ENCODE data around the gene OR2T8.

OR2T8 gene

DNA sequence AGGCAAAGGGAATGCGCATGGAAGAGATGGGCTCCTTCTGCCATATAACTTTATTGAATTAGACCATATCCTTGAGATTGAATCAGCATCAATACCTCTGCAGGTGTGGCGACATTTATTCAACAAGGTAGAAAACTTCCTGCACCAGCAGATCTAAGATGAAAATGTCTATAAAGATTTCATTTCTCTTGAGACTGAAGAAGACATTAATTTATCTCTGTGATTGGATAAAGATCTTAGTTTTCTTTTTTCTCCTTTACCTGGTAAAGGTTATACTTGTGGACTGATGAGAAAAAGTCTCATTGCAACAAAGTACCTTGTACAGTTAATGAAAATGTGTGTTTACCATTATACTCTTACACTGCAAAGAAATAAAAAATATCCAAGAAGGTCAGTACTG, at the start of gene OR2T8:
Gene OR2T8 (plus strand): TSS at position 301 of the 400 bp plus-strand sequence. CDS start 766 bp downstream, outside the sequence.
- no peak for DNase-seq

GRCh38 chr1:247883346-247883745, 36.7 kb upstream of the OR2T8 start:
- no peak for DNase-seq

DNA sequence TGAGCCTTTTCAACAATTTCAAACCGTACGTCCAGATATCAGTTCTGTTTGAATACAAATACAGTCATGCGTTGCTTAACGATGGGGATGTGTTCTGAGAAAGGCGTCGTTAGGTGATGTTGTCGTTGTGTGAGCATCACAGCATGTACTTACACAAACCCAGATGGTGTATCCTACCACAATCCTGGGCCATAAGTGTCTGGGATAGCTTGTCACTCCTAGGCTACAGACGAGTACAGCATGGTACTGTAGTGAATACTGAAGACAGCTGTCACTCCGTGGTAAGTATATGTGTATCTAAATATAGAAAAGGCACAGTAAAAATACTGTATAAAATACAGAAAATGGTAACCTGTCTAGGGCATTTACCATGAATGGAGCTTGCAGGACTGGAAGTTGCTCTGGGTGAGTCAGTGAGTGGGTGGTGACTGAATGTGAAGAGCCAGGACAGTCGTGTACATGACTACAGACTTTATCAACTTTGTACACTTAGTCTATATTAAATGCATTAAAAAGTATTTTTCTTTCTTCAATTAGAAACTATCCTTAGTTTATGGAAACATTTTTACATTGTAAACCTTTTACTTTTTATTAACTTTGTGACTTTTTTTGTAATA, 35.1 kb upstream of the OR2T8 start:
- DNase-seq = no peak

DNA sequence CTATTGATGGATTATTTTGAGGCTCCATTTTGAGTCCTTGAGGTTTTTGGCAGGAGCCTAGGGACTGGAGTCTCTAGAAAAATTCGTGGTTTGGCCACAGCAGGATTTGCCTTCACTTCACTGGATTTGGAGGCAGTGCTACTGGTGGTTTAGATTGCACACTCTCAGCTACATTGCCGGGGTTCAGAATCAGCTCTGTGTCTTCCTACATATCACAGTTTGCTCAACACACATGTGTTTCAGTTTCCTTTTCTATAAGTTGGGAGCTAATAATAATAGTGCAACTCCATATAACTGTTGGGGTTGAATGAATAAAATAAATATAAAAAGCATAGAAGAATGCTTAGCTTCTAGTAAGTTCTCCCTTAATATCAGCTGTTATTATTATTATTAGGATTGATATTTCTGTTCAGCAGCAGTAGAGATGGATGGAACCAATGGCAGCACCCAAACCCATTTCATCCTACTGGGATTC, 24.9 kb upstream of the OR2T8 start, which contains the start of gene OR2W3:
Gene OR2W3 (plus strand): TSS at position 425 of the 475 bp plus-strand sequence. CDS start 0 bp downstream, at position 425.
- DNase-seq = no peak

DNA sequence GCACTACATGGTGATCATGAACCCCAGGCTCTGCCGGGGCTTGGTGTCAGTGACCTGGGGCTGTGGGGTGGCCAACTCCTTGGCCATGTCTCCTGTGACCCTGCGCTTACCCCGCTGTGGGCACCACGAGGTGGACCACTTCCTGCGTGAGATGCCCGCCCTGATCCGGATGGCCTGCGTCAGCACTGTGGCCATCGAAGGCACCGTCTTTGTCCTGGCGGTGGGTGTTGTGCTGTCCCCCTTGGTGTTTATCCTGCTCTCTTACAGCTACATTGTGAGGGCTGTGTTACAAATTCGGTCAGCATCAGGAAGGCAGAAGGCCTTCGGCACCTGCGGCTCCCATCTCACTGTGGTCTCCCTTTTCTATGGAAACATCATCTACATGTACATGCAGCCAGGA, 24.1 kb upstream of the OR2T8 start:
- DNase-seq = no peak

DNA sequence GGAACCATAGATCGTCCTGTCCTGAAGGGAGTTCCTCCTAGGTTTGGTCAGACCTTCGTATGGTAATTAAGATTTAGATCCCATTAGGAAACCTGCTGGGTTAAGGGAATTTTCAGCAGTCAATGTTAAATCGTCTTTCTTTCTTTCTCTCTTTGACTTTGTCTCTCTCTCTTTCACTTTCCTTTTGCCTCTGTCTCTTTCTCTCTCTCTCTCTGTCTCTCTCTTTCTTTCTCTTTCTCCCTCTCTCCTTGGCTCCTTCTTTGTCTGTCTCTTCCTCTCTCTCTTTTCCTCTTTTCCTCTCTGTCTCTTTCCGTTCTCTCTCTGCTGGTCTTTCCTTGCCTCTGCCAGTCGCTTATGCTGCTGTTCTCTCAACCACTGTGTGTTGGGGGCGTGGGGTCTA, 15.9 kb upstream of the OR2T8 start:
- no peak for DNase-seq

DNA sequence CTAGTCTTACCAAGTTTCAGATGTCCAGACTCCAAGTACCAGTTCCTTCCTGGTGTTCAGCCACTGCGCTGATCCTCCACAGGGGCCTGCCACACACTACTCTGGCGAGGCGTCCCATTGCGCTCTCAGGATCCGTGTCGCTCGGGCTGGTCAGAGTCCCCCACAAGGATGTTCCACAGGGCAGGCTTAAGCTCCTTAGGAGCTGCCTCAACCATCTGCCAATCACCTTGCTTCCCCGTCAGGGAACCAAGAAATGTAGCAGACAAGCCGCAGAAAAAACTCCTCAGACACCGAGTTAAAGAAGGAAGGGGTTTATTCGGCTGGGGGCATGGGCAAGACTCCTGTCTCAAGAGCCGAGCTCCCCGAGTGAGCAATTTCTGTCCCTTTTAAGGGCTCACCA, 14.9 kb upstream of the OR2T8 start:
- no peak for DNase-seq

DNA sequence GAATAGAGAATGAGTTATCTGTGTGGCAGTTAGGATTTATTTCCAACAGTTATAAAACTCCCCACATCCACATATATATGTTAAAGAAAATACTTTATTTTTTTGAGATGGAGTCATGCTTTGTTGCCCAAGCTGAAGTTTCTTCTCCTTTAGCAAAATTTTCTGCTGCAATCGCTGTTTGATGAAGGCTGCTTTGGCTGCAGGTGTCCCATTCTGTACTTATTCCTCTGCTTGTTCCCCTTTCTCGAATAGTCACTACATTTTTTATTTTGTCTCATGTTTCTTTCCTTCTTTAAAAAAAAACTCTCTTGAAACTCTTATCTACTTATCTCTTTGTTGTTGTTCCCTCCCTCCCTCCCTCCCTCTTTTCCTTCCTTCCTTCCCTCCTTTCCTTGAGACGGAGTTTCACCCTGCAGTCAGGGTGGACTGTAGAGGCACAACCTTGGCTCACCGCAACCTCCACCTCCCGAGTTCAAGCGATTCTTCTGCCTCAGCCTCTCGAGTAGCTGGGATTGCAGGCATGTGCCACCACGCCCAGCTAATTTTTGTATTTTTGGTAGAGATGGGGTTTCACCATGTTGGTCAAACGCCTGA, 14.0 kb upstream of the OR2T8 start:
- DNase-seq = no peak

GRCh38 chr1:247906504-247907047, 13.5 kb upstream of the OR2T8 start:
- peak; percentile 42 for DNase-seq

GRCh38 chr1:247908766-247909165, 11.3 kb upstream of the OR2T8 start:
- no peak for DNase-seq

GRCh38 chr1:247913786-247914185, 6.3 kb upstream of the OR2T8 start:
- no peak for DNase-seq

GRCh38 chr1:247914941-247915662, 5.0 kb upstream of the OR2T8 start:
- peak; percentile 0 for DNase-seq

- no peak for DNase-seq
These were observed 3.9 kb downstream of the OR2T8 start for GRCh38 chr1:247923941-247924340.

DNA sequence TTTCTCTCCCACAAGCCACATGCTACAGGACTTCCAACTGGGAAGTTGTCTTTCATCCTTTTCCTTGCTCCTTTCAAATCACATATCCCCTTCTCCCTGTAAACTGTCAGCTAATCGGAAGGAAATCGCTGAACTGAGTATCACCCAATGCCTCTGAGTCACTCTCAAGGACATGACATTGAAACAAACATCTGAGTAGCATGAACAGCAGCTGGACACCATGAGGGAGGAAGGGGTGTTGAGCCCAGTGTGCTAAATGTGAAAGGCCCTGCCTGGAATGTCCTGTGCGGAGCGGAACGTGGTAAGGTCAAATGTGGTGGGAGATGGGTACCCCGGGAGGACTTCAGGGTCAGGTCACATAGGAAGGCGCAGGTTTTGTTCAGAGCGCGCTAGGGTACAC, 4.8 kb downstream of the OR2T8 start, which contains the start of gene OR2AJ1:
Gene OR2AJ1 (plus strand): TSS at position 22 of the 400 bp plus-strand sequence. CDS start 8,880 bp downstream, outside the sequence.
- DNase-seq = no peak

DNA sequence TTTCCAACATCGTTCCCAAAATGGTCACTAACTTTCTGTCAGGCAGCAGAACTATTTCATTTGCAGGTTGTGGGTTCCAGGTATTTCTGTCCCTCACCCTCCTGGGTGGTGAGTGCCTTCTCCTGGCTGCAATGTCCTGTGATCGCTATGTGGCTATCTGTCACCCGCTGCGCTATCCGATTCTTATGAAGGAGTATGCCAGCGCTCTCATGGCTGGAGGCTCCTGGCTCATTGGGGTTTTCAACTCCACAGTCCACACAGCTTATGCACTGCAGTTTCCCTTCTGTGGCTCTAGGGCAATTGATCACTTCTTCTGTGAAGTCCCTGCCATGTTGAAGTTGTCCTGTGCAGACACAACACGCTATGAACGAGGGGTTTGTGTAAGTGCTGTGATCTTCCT, 13.9 kb downstream of the OR2T8 start:
- no peak for DNase-seq

DNA sequence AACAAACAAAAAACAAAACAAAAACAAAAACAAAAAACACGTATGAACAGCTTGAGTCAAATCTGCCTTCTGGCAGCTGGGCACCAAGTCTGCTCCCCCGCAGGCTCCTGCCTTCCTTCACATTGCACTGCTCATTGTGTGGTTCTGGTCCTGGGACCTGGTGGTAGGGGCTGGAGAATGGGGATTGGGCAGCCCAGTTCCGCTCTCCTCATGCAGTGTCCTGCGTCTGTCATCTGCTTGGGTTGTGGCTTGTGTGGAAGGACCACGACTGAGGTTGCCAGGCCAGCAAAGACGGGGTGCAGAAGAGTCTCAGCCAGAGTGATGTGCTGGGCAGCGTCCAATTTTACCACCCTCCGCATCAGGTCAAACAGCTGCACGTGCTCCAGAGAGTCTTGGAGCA, 15.7 kb downstream of the OR2T8 start:
- no peak for DNase-seq

- no peak for DNase-seq
These were observed 16.4 kb downstream of the OR2T8 start for GRCh38 chr1:247936415-247936814.

DNA sequence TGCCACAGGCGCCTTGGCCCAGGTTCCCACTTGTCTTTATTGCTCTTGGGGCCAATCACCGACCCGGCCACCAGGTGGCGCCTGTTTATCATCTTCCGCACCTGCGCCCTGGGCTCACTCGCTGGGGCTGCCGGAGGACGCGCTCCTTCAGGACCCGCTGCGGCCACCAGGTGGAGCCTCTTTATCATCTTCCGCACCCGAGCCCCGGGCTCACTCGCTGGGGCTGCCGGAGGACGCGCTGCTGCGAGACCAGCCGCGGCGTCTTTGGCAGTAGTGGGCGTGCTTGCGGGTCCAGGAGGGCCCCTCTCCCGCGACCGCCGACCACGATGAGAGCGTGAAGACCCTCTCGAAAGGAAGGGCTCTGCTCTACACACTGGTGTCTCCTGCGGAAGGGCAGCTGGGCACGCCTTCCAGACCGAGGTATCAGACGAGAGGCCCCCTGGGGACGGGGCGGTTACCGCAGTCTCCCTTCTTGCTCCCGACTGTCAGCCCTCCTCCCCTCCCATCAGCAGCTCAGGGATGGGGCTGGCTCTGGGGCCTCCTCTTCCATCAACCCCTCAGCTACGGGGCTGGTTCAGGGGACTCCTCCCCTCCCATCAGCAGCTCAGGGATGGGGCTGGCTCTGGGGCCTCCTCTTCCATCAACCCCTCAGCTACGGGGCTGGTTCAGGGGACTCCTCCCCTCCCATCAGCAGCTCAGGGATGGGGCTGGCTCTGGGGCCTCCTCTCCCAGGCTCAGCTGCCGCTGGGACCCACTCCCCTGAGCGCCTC, 17.1 kb downstream of the OR2T8 start:
- peak; percentile 2 for DNase-seq

- DNase-seq = no peak
These were observed 22.6 kb downstream of the OR2T8 start for GRCh38 chr1:247942624-247943023.

DNA sequence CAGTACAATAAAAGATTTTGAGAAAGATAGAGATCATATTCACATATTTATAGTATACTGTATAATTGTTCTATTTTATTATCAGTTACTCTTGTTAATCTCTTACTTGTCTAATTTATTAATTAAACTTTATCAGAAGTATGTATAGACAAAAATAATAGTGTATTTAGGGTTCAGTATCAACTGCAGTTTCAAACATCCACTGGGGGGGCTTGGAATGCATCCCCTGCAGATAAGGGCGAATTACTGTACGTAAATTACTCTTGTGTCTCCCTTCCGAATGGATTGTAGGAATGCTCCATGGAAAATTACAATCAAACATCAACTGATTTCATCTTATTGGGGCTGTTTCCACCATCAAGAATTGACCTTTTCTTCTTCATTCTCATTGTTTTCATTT, 28.5 kb downstream of the OR2T8 start, which contains the start of gene OR2L8:
Gene OR2L8 (plus strand): TSS at position 301 of the 400 bp plus-strand sequence. CDS start 0 bp downstream, at position 301.
- no peak for DNase-seq

GRCh38 chr1:247953408-247953807, 33.4 kb downstream of the OR2T8 start:
- DNase-seq = no peak

GRCh38 chr1:247961791-247962190, 41.7 kb downstream of the OR2T8 start:
- no peak for DNase-seq
